NCI-H446 (cell line): ENCODE measurements around the gene PLXNA4.
A peak's percentile ranks its signal among the peaks of the same experiment; 100 is the strongest.
"Not testable (repeated sequence)": the region's sequence is repeated elsewhere in the genome, so short reads cannot be mapped to it uniquely, and the experiment has no call there.

Experiments used
- DNase-seq, 2 experiments: peaks; one replicate each; lab custom pipeline; 2025; lab: John Stamatoyannopoulos, UW

The PLXNA4 gene, protein sequence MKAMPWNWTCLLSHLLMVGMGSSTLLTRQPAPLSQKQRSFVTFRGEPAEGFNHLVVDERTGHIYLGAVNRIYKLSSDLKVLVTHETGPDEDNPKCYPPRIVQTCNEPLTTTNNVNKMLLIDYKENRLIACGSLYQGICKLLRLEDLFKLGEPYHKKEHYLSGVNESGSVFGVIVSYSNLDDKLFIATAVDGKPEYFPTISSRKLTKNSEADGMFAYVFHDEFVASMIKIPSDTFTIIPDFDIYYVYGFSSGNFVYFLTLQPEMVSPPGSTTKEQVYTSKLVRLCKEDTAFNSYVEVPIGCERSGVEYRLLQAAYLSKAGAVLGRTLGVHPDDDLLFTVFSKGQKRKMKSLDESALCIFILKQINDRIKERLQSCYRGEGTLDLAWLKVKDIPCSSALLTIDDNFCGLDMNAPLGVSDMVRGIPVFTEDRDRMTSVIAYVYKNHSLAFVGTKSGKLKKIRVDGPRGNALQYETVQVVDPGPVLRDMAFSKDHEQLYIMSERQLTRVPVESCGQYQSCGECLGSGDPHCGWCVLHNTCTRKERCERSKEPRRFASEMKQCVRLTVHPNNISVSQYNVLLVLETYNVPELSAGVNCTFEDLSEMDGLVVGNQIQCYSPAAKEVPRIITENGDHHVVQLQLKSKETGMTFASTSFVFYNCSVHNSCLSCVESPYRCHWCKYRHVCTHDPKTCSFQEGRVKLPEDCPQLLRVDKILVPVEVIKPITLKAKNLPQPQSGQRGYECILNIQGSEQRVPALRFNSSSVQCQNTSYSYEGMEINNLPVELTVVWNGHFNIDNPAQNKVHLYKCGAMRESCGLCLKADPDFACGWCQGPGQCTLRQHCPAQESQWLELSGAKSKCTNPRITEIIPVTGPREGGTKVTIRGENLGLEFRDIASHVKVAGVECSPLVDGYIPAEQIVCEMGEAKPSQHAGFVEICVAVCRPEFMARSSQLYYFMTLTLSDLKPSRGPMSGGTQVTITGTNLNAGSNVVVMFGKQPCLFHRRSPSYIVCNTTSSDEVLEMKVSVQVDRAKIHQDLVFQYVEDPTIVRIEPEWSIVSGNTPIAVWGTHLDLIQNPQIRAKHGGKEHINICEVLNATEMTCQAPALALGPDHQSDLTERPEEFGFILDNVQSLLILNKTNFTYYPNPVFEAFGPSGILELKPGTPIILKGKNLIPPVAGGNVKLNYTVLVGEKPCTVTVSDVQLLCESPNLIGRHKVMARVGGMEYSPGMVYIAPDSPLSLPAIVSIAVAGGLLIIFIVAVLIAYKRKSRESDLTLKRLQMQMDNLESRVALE (N-terminal part only)

DNA sequence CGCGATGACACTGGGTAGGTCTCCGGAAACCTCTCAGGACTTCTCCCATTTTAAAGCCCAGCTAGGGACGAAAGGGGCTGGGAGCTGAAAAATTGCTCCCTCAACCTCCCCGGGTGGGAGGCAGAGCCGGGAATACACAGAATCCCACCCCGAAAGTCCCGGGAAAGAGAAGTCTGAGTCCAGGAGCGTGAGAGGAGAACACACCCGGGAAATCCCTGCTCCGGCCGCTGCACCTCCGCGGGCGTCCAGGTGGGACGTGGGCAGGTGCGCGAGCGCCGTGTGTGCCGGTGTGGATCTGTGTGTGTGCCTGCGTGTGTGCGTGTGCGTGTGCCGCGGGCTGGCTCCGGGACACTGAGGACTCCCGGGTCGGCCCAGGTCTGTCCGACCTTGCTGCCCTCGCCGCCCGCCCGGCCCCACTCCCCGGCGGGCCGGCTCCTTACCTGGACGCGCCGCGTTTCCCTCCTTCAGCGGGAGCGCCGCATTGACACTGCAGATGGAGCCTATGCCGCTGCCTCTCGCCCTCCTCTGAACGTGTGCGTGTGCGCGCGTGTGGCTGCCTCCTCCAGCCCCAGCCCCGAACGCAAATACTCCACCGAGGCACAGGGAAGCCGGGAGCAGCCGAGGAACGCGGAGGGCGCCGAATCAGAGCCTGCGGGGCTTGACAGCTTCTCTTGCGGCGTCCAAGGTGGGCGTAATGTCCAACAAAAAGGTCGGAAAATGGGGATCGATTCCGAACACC lies at the start of gene PLXNA4:
PLXNA4 (minus strand) TSS at position 489 of the 739 bp plus-strand sequence. CDS start 67,777 bp downstream, outside the sequence.
- peak in 1 of 2 experiments; percentile 10 for DNase-seq

DNA sequence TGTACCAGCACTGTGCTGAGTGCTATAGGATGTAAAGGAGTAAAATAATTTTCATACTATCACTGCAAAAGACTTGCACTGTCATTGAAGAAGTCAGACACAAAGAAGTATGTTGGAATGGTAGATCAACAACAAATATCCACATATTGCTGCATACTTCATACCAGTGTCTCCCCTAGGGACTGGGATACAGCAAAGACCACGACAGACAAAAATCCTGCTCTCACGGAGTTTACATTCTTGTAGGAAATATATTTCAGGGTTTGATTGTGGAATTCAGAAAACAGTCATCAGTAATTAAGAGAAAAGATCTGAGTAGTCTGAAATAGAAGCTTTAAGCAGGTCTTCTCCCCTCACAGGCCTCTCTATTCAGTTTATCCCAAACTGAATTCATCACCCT lies 49.4 kb upstream of the PLXNA4 start:
- DNase-seq = no peak

DNA sequence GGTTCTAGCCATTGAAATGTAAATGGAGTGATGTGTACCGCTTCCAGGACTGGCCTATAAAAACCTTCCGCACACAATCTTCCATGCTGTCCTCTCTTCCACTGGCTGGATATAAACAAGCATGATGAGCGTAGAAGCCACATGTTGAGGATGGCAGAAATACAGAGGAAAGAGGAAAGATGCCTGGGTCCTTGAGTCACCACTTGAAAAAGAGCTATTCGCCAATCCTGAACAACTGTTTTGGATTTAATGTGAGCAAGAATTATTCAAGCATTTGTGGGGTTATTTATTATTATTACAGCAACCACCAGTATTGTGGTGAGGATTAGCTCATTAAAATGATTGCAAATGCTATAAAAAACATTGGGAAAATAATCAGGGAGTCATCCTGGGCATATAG lies 45.8 kb upstream of the PLXNA4 start:
- no peak for DNase-seq

DNA sequence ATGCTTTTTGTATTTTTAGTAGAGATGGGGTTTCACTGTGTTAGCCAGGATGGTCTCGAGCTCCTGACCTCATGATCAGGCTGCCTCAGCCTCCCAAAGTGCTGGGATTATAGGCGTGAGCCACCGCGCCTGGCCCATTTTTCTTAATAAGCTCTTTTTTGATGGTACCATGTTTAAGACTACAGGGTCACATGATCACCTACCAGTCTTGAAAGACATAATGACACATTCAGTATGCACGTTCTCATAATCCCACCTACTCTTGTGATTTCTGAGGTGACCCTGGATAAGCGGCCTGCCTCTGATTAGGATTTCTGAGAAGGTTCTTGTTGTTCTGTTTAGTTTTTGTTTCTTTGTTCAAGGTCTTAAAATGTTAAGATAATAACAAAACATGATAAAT lies 43.7 kb upstream of the PLXNA4 start:
- no peak for DNase-seq

DNA sequence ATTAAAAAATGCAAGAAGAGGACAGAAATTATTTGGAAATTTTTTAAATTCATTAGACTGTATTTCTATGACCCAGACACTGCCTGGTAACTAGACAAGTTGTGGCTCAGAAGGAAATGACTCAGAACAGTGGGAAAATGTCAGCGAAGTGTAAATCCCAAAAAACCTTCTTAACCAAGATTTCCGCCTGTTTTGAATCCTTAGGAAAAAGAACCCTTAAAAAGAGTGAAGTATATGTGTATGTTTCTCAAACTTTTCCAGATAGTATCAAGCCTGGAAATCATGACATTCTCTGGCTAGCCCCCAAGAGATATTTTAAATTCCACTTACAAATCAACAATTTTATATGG lies 42.7 kb upstream of the PLXNA4 start:
- DNase-seq = no peak

DNA sequence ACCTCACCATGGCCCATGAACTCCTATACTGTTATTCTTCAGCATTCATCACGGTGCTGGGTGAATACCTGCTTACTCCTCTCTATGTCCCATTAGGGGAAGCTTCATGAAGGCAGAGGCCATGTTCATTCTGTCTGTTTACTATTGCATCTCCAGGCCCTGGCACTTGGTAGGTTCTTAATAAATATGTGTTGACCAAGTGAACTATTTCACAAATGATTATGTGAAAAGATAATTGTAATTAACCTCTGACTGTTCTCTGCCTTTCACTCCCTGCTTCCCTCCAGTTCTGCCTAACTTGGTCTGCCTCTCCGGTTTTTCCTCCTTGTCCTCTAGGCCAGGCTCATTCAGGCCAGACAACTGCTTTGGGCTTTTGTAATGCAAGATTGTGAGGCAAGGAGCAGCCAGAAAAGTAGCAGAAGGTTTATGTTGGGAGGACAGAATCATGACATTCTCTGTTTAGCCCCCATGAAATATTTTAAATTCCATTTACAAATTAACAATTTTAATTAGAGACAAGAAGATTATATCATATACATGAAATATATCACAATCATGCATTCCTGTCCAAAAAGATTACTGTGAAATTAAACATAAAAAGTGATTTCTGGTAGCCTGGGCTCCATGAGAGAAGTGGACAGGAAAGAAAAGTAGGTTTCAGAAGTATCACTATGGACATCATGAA lies 42.1 kb upstream of the PLXNA4 start:
- no peak for DNase-seq

DNA sequence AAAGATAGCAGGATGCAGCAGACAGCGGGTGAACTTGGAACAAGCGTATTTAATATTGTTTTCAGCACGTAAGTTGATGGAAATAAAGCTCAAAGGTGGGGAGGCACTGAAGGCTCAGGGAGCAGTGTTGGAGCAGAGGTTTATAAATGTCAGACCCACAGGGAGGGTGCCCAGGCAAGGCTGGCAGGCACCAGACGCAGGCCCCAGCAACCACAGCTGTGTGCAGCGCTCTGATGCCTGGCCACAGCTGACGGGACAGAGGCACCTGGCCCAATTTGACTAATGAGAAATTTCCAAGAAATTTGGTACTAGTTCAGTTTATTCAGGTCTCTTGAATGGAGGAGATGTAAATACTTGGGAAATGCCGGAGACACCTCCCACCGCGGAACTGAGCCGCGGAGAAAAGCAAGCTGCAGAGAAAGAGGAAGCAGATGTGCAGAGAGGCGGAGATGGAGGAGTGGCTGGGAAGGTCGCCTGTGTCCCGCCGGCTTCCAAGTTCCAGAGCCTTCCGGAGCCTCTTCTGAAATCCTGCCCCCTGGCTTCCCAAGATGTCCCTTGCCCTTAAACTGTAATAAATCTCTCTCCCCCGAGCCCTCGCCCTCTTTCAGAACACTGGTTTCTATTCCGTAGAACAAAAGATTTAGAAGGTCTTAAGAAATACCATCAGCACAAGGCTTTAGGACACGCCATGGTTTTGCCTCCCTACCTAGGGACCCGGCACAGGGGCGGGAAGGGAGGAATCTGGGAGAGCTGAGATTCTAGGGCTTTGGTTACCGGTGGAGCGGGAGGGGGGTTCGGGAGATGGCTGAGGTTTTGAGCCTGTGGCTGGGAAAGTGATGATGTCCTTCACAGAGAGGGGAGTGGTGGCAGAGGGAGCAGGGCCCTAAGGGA lies 38.4 kb upstream of the PLXNA4 start:
- DNase-seq = no peak

DNA sequence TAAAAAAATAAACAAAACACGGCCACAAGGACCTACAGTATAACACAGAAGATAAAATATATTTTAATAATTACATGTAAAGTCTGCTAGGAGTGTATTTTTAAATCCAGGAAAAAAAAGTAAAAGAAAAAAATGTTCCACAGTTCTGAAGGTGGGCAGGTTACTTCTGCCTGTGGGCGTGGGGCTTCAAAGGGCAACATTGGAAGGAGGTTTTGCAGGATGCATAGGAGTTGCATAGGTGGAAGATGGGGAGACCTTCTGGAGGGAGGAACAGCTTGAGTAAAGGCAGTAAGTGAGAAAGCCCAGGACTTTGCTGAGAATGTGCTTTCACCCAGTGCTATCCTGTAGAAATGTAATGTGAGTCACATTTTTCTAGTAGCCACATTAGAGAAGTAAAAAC lies 37.5 kb upstream of the PLXNA4 start:
- no peak for DNase-seq

DNA sequence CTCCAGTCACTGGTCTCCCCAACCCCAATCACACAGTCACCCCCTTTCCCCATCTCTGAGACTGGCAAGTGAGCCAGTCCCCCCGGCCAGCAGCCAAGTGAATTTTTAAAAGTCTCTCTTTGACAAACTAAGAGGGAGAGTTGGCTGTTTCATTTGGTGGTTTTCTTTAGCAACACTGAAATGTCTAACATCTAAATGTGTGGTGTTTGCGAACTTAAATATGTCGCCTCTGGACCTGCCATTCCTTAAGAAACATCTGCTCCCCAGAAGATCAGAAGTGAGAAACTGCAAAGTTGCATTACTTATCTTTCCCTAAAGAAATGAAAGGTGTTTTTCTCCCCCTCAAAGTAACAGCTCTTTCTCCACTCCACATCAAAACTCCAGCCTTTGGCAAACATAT lies 34.7 kb upstream of the PLXNA4 start:
- DNase-seq = no peak

DNA sequence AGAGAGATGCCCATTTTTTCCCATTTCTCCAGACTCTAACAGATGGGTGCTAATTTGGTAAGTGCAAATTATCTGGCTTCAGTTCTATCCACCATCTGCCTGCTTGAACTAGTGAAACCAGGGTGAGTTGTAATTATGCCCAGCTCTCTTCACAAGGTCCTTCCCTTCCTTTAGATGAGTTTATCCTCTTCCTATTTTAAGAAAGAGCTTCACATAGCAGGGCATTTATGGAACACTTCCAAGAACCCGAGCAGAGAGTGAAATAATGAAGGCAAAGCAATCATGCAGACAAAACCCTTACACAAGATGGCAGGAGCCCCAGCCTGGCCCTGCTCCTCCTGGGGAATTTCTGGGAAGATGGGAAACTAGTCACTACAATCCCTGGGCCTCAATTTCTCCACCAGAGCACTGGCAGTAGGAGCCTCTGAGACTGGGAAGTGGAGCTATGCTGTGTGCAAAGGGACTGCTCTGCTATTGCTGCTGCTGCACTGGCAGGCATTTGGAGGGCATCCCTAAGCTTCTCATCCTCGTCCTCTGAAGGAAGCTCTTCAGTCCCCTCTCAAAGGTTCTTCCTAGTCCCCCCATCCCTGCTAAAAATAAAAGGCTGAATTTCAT lies 33.7 kb upstream of the PLXNA4 start:
- peak; percentile 49 to 92 for DNase-seq

DNA sequence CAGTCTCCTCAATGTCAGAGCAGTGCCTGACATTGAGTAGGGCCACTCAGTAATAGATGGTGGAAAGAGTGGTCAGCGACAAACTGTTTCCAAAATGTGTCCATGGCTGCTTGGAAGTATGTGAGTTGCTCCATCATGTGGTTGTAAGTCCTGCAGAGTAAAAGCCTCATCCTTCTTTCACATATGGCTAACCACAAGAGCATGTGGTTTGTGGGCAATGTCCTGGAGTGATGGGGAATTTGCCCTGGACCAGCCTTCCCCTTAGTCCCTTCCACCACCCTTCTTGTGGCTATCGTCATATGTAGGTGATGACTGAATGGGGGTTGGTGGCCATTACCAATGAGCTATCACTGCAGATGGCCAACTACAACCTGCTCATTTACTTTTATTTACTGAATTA lies 33.0 kb upstream of the PLXNA4 start:
- peak in 1 of 2 experiments; percentile 13 for DNase-seq

DNA sequence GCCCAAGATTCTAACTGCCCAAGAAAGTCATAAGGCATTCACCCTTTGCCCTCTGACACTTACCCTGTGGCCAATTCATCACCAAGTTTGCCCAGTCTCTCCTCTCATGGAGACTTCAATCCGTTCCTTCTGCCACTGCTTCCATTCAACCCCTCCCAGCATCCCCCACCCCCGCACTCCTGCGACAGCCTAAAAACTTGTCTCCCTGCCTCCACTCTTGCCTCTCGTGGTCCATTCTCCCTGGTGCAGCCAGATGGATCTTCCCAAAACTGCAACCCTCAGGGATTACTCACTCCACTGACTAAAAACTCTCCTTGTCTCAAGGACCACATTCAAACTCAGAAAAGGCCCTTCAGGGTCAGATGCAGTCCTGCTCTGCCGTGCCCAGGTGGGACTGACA lies 32.3 kb upstream of the PLXNA4 start:
- DNase-seq = no peak

DNA sequence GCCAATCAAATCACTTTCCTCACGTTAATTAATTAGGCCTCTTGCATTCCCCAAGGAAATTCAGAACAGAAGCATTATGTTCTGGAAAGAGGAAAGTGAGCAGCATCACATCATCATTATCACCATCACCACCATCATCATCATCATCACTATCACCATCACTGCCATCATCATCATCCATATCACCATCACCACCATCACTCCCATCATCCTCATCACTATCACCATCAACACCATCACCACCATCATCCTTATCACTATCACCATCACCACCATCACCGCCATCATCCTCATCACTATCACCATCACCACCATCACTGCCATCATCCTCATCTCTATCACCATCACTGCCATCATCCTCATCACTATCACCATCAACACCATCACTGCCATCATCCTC lies 31.4 kb upstream of the PLXNA4 start:
- DNase-seq = no peak

DNA sequence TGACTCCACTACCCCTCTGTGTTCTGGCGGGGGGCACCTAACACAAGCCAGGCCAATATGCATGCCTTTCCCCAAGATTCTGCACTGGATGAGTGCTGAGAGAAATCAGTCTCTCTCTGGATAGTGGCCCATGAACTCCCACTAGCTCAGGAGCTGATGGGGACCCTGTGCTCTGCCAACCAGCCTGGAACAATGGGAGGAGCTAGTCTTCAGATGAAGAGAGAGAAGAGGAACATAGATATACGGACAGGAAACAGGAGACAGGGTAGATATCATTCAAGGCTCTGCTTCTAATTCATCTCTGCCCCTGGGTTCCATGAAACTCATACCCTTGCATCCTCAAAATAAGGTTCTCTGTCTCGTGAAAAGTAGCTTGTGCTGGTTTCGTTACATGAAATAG lies 27.9 kb upstream of the PLXNA4 start:
- no peak for DNase-seq

DNA sequence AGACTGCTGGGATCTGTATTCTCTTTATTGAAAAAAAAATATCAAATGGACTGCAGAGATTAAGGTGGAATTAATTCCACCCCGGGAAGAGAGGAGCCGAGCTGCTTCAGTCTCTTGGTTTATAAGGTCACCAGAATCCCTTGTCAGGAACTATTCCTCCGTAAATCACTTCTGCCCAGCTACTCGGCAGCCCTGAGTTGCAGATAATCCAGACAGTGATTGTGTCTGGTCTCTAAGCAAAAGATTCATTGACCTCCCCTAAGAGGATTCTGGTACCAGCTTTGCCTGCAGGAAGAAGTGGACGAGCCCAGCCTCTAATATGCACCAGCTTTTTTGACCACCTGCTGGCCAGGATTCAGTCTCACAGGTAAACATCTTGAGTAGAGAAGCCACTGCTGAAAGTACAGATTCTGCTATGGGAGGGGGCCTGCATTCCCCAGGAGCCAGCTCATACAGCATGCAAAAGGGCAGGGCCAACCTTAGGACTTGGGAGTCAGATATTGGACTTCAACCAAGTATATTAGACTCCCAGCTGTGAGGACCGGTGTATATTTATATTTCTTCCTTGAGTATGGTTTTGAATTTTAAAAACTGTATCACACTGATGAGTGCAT lies 27.1 kb upstream of the PLXNA4 start:
- DNase-seq = no peak

DNA sequence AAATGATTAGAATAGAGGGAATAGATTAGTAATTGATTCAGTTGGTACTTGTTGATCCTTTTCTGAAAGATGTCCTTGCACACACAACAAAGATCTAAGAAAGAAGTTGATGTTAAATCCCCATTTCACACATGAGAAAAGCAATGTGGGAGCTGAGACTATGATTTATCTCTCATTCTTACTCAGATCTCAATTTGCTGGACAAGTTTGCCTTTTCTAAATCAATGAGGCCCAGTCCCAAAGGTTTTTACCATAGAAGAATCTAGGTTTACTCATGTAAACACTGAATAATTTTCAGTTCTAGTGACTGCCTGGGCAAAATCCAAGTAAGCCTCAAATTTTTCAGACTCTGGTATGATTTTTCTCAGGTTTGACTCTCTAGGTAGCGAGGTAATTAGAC lies 25.5 kb upstream of the PLXNA4 start:
- no peak for DNase-seq

DNA sequence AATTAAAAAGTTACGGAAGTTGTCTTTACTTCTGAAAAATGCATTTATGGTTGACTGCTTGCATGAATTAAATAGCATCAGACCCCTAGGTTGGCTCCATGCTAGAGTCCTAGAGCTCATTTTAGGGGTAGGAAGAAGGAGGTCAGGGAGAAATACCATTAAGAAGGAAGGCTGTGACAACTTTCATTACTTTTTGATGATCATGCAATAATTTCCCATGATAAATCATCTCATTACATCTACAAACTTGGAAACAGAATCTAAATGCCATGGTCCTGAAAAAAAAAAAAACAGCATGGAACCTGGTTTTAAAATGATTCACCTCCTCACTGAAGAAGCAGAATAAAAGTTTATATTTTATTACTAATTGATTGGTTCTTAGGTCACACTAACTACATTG lies 20.3 kb upstream of the PLXNA4 start:
- DNase-seq = no peak

DNA sequence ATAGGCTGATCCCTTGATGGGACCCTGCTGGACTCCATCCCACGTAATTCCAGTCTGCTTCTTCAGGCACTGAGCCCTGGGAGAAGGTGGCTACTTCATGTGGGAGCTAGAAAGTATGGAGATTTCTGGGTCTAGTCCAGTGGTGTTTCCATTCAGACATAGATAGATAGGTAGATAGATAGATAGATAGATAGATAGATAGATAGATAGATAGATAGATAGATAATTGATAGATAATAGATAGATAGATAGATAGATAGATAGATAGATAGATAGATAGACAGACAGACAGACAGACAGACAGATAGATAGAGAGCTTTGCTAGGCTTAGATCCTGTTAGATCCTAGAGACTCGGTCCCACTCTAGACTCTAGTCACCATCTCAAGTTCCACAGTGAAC lies 18.5 kb upstream of the PLXNA4 start:
- not testable (repeated sequence) for DNase-seq

DNA sequence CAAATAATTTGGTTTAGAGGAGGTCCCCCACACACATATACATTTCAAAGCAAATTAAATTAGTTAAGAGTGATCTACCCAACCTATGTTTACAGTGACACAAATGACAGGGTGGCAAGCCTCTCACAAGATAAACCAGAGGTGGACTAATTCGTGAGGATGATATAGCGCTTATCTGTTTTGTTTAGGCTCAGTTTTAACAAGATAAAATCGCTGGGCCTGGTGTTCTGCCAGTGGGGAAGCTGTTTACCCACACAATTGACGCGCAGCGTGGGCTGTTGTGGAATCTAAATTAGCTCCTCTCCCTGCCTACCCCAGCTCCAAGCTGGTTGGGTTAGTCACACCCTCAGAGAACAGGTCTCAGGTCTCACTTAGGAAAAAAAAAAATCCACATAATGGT lies 16.7 kb upstream of the PLXNA4 start:
- no peak for DNase-seq
